LNCAP (cell line): ENCODE results near the gene LYZL1.
A peak's percentile ranks its signal among the peaks of the same experiment; 100 is the strongest.
"Not testable (repeated sequence)": the region's sequence is repeated elsewhere in the genome, so short reads cannot be mapped to it uniquely, and the experiment has no call there.

Experiments used
- TF ChIP-seq, protein P1 (sequence below): fragments of 450-650 bp; IDR thresholded peaks from 2 replicates; pipeline ENCODE4 v1.5.1; 2017; ENCODE audit warnings: mild to moderate bottlenecking

LYZL1 gene

DNA sequence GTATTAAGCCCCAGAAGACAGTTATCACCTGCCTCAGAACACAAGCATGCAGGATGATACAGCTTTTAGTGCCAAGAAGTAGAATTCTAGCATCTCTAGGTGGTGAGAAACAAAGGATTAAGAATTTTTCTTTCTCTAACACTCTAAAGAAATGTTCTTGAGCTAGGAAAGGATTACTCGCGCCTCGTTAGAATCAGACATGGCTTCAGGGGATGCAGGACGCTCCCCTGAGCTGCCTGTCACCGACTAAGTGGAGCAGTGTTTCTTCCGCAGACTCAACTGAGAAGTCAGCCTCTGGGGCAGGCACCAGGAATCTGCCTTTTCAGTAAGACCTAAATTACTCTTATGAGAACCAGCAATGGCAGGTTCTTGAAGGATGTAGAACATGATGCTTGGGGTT, at the start of gene LYZL1:
Gene LYZL1 (plus strand): TSS at position 165 of the 400 bp plus-strand sequence. CDS start 2,798 bp downstream, outside the sequence.
- TF ChIP-seq, protein P1, sequence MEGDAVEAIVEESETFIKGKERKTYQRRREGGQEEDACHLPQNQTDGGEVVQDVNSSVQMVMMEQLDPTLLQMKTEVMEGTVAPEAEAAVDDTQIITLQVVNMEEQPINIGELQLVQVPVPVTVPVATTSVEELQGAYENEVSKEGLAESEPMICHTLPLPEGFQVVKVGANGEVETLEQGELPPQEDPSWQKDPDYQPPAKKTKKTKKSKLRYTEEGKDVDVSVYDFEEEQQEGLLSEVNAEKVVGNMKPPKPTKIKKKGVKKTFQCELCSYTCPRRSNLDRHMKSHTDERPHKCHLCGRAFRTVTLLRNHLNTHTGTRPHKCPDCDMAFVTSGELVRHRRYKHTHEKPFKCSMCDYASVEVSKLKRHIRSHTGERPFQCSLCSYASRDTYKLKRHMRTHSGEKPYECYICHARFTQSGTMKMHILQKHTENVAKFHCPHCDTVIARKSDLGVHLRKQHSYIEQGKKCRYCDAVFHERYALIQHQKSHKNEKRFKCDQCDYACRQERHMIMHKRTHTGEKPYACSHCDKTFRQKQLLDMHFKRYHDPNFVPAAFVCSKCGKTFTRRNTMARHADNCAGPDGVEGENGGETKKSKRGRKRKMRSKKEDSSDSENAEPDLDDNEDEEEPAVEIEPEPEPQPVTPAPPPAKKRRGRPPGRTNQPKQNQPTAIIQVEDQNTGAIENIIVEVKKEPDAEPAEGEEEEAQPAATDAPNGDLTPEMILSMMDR = not testable (repeated sequence)

DNA sequence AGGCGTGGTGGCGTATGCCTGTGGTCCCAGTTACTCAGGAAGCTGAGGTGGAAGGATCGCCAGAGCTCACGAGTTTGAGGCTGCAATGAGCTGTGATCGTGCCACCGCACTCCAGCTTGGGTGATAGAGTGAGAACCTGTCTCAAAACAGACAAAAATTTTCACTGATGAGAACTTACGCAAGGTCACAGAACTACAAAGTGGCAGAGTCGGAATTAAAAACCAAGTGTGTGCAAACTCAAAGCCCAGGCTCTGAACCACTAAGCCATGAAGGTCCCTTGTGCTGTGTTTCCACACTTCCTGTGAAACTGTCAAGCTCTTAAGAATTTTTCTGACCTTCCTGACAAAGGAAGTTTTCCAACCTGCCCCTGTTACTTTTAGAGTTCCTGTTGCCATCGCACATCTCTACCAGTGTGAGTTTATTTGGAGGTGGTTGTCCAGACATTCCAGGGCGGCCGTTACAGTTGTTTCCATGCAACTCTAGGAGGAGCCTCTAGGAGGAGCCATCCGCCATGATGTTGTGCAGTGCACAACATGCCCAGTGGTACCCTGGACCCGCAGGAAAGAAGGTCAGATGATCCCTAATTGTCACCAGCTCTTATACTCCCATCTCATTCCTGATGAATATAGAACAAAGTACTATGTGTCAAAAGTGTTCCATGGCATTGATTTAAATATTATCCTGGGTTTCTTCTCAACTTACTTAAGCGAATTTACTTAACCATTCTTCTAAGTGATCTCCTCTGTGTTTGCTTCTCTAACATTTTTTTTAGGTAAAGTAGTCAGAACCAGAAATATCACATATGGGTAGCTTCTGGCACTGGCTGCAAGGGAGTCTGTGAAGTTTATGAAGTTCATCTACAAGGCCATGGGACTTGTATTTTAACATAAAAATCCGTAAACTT, 49.0 kb upstream of the LYZL1 start:
- TF ChIP-seq, protein P1 = peak; percentile 83

DNA sequence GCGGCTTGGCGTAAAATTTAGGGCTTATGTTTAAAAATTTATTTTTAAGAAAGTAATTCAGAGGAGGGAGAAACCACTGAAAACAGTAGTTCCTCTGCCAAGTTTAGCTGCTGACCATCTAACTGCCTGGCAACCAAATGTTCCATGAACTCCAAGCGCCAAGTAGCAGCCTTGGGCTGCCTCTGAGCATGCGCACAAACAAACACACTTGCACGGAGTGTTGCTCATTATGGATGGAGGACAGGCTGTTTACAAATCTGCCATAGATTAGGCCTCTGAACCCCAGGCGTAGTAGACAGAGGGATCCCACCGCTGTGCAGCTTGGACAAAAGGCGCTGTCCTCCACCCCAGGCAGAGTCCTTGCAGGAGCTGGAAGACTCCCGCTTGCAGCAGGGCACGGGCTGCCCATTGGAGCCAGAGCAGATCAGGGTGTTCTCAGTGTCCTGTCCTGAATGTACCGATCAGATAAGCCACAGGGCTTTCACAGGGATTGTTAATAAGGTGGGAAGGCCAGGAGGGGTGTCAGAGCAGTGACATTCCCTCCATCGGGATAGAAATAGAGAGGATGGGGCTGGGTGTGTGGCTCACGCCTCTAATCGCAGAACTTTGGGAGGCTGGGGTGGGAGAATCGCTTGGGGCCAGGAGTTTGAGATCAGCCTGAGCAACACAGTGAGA, 47.7 kb upstream of the LYZL1 start:
- TF ChIP-seq, protein P1 = no peak

DNA sequence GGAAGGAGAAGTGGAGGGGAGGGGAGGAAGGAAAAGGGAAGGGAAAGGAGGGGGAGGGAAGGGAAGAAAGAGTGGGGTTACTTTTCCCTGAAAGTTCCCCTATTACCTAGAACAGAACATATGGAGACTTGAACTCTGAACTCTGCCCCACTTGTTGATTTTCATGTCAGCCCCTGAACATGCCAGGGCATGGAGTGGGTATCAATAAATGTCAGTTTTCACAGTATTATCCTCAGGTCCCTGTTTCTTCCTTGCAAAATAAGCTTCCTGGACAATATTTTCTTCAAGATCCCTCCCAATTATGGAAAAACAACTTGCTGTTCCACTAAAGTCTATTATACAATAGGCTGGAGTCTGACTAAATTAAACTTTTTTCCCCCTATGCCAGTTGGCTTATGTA, 46.9 kb upstream of the LYZL1 start:
- TF ChIP-seq, protein P1 = no peak

DNA sequence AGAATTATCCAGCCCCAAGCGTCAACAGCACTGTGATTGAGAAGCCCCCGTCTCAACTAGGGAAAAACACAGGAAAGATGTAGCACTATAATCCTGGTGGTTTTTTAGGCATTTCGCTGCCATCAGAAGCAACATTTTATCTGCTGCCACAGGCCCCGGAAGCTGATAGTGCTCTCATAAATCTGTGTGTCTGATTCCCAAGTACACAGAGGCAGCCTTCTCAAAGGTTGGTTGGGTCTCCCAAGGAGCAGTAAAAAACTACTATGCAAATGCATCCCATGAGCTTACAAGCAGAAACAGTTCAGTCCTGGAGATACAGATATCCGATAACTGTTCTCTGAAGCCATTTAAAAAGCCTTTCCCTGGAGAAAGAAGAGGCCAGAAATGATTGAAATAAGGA, 45.8 kb upstream of the LYZL1 start:
- TF ChIP-seq, protein P1 = no peak

DNA sequence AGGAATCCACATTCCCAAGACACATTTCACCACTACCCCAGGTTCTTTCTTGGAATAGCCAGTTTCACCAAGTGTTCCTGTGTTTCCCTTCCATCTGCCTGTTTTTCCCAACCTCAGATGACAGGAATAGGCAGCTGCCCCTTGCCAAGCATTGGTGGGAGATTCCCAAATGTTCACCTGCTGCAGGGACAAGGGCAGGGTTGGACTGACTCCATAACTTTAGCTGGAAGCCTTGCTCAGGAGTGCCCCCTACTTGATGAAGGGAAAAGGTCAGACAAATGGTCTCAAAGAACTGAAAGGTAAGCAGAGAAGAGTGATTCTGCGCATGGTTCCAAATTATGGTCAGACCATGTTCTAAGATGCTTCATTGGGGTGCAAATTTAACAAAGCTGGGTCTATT, 45.1 kb upstream of the LYZL1 start:
- TF ChIP-seq, protein P1 = peak; percentile 54

DNA sequence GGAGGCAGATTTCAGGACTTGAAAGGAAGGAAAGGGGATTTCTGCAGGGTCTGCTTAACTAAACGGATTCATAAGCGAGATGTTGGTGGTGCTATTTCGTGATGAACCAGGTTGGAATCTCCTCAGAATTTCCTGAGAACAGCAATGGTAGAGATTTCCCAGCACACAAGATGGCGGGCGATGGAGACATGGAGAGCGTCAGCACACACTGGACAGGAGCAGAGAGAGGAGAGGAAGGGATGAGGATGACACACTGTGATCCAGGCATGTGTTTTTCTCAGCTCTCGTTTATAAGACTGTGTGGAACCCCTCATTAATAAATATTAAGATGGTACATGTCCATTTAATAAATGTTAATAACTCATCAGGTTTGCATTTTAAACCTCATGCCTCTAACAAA, 43.9 kb upstream of the LYZL1 start:
- TF ChIP-seq, protein P1 = no peak
